SK-N-SH treated with all-trans-retinoic acid at 6 μM for 48 hours (cell line): ENCODE measurements around the gene TOMM7.

ENCODE experiments used
- ATAC-seq: fragments of 200-7000 bp; cut with Tn5 transposase; 3 replicates; pipeline ENCODE4 v1.9.1; 2020; ENCODE audit warnings: mild to moderate bottlenecking, moderate library complexity
- BACH2 ChIP-seq: fragments of 250-450 bp; sonication (Bioruptor Pico); IDR thresholded peaks from 2 replicates; pipeline ENCODE4 v1.9.0; 2021; ENCODE audit warnings: mild to moderate bottlenecking, borderline replicate concordance
- CREB5 ChIP-seq: fragments of 250-450 bp; sonication (Bioruptor Pico); IDR thresholded peaks from 2 replicates; pipeline ENCODE4 v1.5.1; 2020; ENCODE audit warnings: low read depth, mild to moderate bottlenecking, moderate library complexity
- CSDC2 ChIP-seq: fragments of 250-450 bp; sonication (Bioruptor Pico); IDR thresholded peaks from 2 replicates; pipeline ENCODE4 v1.5.0; 2020; ENCODE audit warnings: mild to moderate bottlenecking, moderate library complexity
- CSRNP3 ChIP-seq: fragments of 250-450 bp; sonication (Bioruptor Pico); IDR thresholded peaks from 2 replicates; pipeline ENCODE4 v1.5.1; 2021; ENCODE audit warnings: mild to moderate bottlenecking, moderate library complexity
- ESRRG ChIP-seq: fragments of 250-450 bp; sonication (Bioruptor Pico); IDR thresholded peaks from 2 replicates; pipeline ENCODE4 v1.6.1; 2021; ENCODE audit warnings: mild to moderate bottlenecking
- GLIS3 ChIP-seq: fragments of 250-450 bp; sonication (Bioruptor Pico); IDR thresholded peaks from 2 replicates; pipeline ENCODE4 v1.5.0; 2020; ENCODE audit warnings: mild to moderate bottlenecking, moderate library complexity
- ISL1 ChIP-seq: fragments of 250-450 bp; sonication (Bioruptor Pico); IDR thresholded peaks from 2 replicates; pipeline ENCODE4 v2.1.2; 2022; ENCODE audit warnings: mild to moderate bottlenecking, moderate library complexity
- OSR1 ChIP-seq: fragments of 250-450 bp; sonication (Bioruptor Pico); IDR thresholded peaks from 2 replicates; pipeline ENCODE4 v1.8.0; 2022; ENCODE audit warnings: moderate library complexity, mild to moderate bottlenecking, inconsistent platforms
- PATZ1 ChIP-seq: fragments of 250-450 bp; sonication (Bioruptor Pico); IDR thresholded peaks from 2 replicates; pipeline ENCODE4 v1.8.0; 2020; ENCODE audit warnings: mild to moderate bottlenecking, moderate library complexity, borderline replicate concordance
- POU6F1 ChIP-seq: fragments of 250-450 bp; sonication (Bioruptor Pico); IDR thresholded peaks from 2 replicates; pipeline ENCODE4 v1.8.0; 2021; ENCODE audit warnings: low read depth, mild to moderate bottlenecking, moderate library complexity, borderline replicate concordance
- PPARA ChIP-seq: fragments of 250-450 bp; sonication (Bioruptor Pico); IDR thresholded peaks from 2 replicates; pipeline ENCODE4 v1.5.0; 2020; ENCODE audit warnings: mild to moderate bottlenecking, borderline replicate concordance
- RARB ChIP-seq: fragments of 250-450 bp; sonication (Bioruptor Pico); IDR thresholded peaks from 2 replicates; pipeline ENCODE4 v1.8.0; 2021; ENCODE audit warnings: mild to moderate bottlenecking, moderate library complexity
- SNAI2 ChIP-seq: fragments of 250-450 bp; sonication (Bioruptor Pico); IDR thresholded peaks from 2 replicates; pipeline ENCODE4 v1.5.0; 2020; ENCODE audit warnings: mild to moderate bottlenecking, moderate library complexity
- TCF4 ChIP-seq: fragments of 250-450 bp; sonication (Bioruptor Pico); IDR thresholded peaks from 2 replicates; pipeline ENCODE4 v1.8.0; 2021; ENCODE audit warnings: mild to moderate bottlenecking, moderate library complexity, borderline replicate concordance
- TOX ChIP-seq: fragments of 250-450 bp; sonication (Bioruptor Pico); IDR thresholded peaks from 2 replicates; pipeline ENCODE4 v1.8.0; 2021; ENCODE audit warnings: mild to moderate bottlenecking, moderate library complexity, borderline replicate concordance
- TSHZ2 ChIP-seq: fragments of 250-450 bp; sonication (Bioruptor Pico); IDR thresholded peaks from 2 replicates; pipeline ENCODE4 v1.5.0; 2020; ENCODE audit warnings: mild to moderate bottlenecking, moderate library complexity
- ZC3H10 ChIP-seq: fragments of 250-450 bp; sonication (Bioruptor Pico); IDR thresholded peaks from 2 replicates; pipeline ENCODE4 v1.5.1; 2021; ENCODE audit warnings: mild to moderate bottlenecking, moderate library complexity
- ZFP3 ChIP-seq: fragments of 250-450 bp; sonication (Bioruptor Pico); IDR thresholded peaks from 2 replicates; pipeline ENCODE4 v1.5.0; 2020; ENCODE audit warnings: mild to moderate bottlenecking, moderate library complexity
- ZFP30 ChIP-seq: fragments of 450-650 bp; formaldehyde crosslinking; IDR thresholded peaks from 2 replicates; pipeline ENCODE4 v1.5.0; 2022; ENCODE audit warnings: mild to moderate bottlenecking, moderate library complexity
- ZNF565 ChIP-seq: fragments of 450-650 bp; formaldehyde crosslinking; conservative IDR thresholded peaks from 2 replicates; pipeline ENCODE4 v1.5.0; 2020; ENCODE audit warnings: low read depth, mild to moderate bottlenecking, moderate library complexity
- ZNF70 ChIP-seq: fragments of 450-650 bp; formaldehyde crosslinking; IDR thresholded peaks from 2 replicates; pipeline ENCODE4 v1.5.0; 2020; ENCODE audit warnings: mild to moderate bottlenecking, moderate library complexity

Gene TOMM7

GRCh38 chr7:22814261-22815208 is 8.1 kb downstream of the TOMM7 start:
- TF ChIP-seq SNAI2 (CRISPR knock-in tag) (no peak), RARB (CRISPR knock-in tag) (no peak), CSDC2 (CRISPR knock-in tag) (no peak), PATZ1 (CRISPR knock-in tag) (no peak), BACH2 (CRISPR knock-in tag) (no peak), POU6F1 (CRISPR knock-in tag) (no peak), ZFP3 (CRISPR knock-in tag) (no peak), OSR1 (CRISPR knock-in tag) (no peak), ZFP30 (CRISPR knock-in tag) (no peak), TSHZ2 (CRISPR knock-in tag) (no peak)
- TF ChIP-seq, all 23 proteins: peak for 0

GRCh38 chr7:22812353-22812752 is 10.3 kb downstream of the TOMM7 start:
- no peak for TF ChIP-seq PPARA (CRISPR knock-in tag)
- no peak for TF ChIP-seq ZC3H10 (CRISPR knock-in tag)
- TF ChIP-seq CREB5 (CRISPR knock-in tag): no peak
- TF ChIP-seq CSRNP3 (CRISPR knock-in tag): no peak
- TF ChIP-seq CSDC2 (CRISPR knock-in tag): no peak
- TF ChIP-seq ZFP3 (CRISPR knock-in tag): no peak
- no peak for ATAC-seq

More at GRCh38 chr7:22814261-22815208, 8.1 kb downstream of the TOMM7 start:
- peak; percentile 86 for ATAC-seq

GRCh38 chr7:22811746-22812280 is 10.8 kb downstream of the TOMM7 start:
- no peak for ATAC-seq
- TF ChIP-seq ZC3H10 (CRISPR knock-in tag) (no peak), ESRRG (CRISPR knock-in tag) (no peak), ISL1 (CRISPR knock-in tag) (no peak), OSR1 (CRISPR knock-in tag) (no peak), ZFP30 (CRISPR knock-in tag) (no peak), TCF4 (CRISPR knock-in tag) (no peak), ZNF70 (CRISPR knock-in tag) (no peak), PATZ1 (CRISPR knock-in tag) (no peak), TOX (CRISPR knock-in tag) (no peak), GLIS3 (CRISPR knock-in tag) (no peak), PPARA (CRISPR knock-in tag) (no peak), ZNF565 (CRISPR knock-in tag) (no peak), CSDC2 (CRISPR knock-in tag) (no peak)
